ENCODE results near the gene ZNF138. TPM values are rescaled to one million over a fixed set of nuclear protein-coding genes. Genes with fewer than 3 reads are reported as not detected.

The ZNF138 gene
- total and polyA plus RNA-seq, 2 of the 8 experiments (the other 6 are each of a cell fraction or from before 2014, with no cell fraction given) = 7.5 to 22.6 TPM

DNA sequence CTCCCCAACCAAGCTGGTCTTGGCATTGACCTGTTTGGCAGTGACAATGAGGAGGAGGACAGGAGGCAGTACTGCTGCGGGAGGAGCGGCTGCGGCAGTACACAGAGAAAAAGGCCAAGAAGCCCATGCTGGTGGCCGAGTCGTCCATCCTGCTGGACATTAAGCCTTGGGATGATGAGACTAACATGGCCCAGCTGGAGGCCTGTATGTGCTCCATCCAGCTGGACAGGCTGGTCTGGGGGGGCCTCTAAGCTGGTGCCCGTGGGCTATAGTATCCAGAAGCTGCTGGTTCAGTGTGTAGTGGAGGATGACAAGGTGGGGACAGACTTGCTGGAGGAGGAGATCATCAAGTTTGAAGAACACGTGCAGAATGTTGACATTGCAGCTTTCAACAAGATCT is 69.7 kb downstream of the ZNF138 start:
- H2BK120ac ChIP-seq (replicated peaks; ENCODE audit: low read depth, low read length) = no peak overlapping the region
- DNase-seq (ENCODE audit: low read depth in 1 of 2, low spot score in 2 of 2) (no peak), FAIRE-seq (no peak)
- no peak overlapping the region for H3K4me2 ChIP-seq (ENCODE audit: insufficient read depth in 1 of 2, low read depth in 2 of 2, low read length in 2 of 2)
- H2BK12ac ChIP-seq (ENCODE audit: low read depth, low read length) = no peak overlapping the region
- H3K9me3 ChIP-seq (ENCODE audit: insufficient read depth in 2 of 2, low read depth in 1 of 2, low read length in 1 of 2) = peaks cover 19 to 33% of the 10 kb centered on the region in 2 experiments; a peak in 3 of 4 replicates
- H3K18ac ChIP-seq (ENCODE audit: extremely low read depth, low read length) = no peak overlapping the region
- no peak overlapping the region for H3K4ac ChIP-seq (replicated peaks; ENCODE audit: insufficient read length, low read depth, low read length)
- H2BK20ac ChIP-seq (ENCODE audit: low read length) = no peak overlapping the region
- H2BK5ac ChIP-seq (ENCODE audit: low read depth, low read length) = no peak overlapping the region
- no peak overlapping the region for H3K27ac ChIP-seq (ENCODE audit: low read depth, low read length)
- H3K79me2 ChIP-seq (ENCODE audit: control insufficient read depth in 1 of 2, insufficient read depth in 2 of 2, low read length in 2 of 2) = no peaks in the 10 kb centered on the region
- no peak for TF ChIP-seq SUZ12 (IDR thresholded peaks at IDR 0.05; ENCODE audit: low read length)
- no peak for TF ChIP-seq SAP30 (IDR thresholded peaks at IDR 0.05; ENCODE audit: insufficient read depth, insufficient replicate concordance, low read length)
- TF ChIP-seq PHF8 (conservative IDR thresholded peaks at IDR 0.05; ENCODE audit: low read depth, low read length) = no peak
- no peak for TF ChIP-seq POLR2AphosphoS5 (IDR thresholded peaks at IDR 0.05; ENCODE audit: low read depth, low read length)
- TF ChIP-seq, protein P1, sequence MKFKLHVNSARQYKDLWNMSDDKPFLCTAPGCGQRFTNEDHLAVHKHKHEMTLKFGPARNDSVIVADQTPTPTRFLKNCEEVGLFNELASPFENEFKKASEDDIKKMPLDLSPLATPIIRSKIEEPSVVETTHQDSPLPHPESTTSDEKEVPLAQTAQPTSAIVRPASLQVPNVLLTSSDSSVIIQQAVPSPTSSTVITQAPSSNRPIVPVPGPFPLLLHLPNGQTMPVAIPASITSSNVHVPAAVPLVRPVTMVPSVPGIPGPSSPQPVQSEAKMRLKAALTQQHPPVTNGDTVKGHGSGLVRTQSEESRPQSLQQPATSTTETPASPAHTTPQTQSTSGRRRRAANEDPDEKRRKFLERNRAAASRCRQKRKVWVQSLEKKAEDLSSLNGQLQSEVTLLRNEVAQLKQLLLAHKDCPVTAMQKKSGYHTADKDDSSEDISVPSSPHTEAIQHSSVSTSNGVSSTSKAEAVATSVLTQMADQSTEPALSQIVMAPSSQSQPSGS (IDR thresholded peaks at IDR 0.05; ENCODE audit: low read length) = no peak
- no peak for TF ChIP-seq EP300 (IDR thresholded peaks at IDR 0.05; ENCODE audit: borderline replicate concordance in 1 of 2, low read depth in 2 of 2, low read length in 2 of 2)
- no peak for TF ChIP-seq RXRA (IDR thresholded peaks at IDR 0.05; ENCODE audit: insufficient read depth, low read depth, low read length)
- no peak for TF ChIP-seq POLR2A (IDR thresholded peaks at IDR 0.05; ENCODE audit: control extremely low read depth in 1 of 2, low read depth in 2 of 2, low read length in 2 of 2)
- no peak for TF ChIP-seq SP4 (IDR thresholded peaks at IDR 0.05; ENCODE audit: low read length)
- TF ChIP-seq BACH1 (IDR thresholded peaks at IDR 0.05; ENCODE audit: low read length) = no peak
- no peak overlapping the region for H3K14ac ChIP-seq (ENCODE audit: insufficient read length)
- H2AFZ ChIP-seq (ENCODE audit: low read length) = no peak overlapping the region
- H2BK15ac ChIP-seq (ENCODE audit: low read length) = no peak overlapping the region
- H4K91ac ChIP-seq (replicated peaks; ENCODE audit: insufficient read length, low read length) = no peak overlapping the region
- no peak overlapping the region for H3K9ac ChIP-seq (replicated peaks in 1 of 4; ENCODE audit: extremely low read depth in 1 of 4, low read depth in 3 of 4, low read length in 3 of 4)
- no peak overlapping the region for H3K56ac ChIP-seq (replicated peaks; ENCODE audit: insufficient read length, low read depth, low read length)
- no peak overlapping the region for H4K8ac ChIP-seq (ENCODE audit: extremely low read depth, insufficient read depth, low read length)
- no peak overlapping the region for H3K4me3 ChIP-seq (ENCODE audit: extremely low read depth in 1 of 4, insufficient read depth in 2 of 4, low read depth in 3 of 4, low read length in 4 of 4)
- H2AK5ac ChIP-seq (ENCODE audit: low read depth, low read length) = no peak overlapping the region
- no peaks in the 10 kb centered on the region for H3K79me1 ChIP-seq (ENCODE audit: low read depth, low read length)
- no peak overlapping the region for H4K5ac ChIP-seq (ENCODE audit: insufficient read length, low read depth, low read length)
- CTCF ChIA-PET (ENCODE audit: partially characterized antibody) = no interaction called here
- POLR2A ChIA-PET (ENCODE audit: partially characterized antibody) = no interaction called here
- no peaks in the 10 kb centered on the region for H4K20me1 ChIP-seq (replicated peaks in 1 of 2; ENCODE audit: control insufficient read depth in 1 of 2, insufficient read depth in 2 of 2, low read length in 2 of 2)
- H3K23me2 ChIP-seq (ENCODE audit: low read depth, low read length) = no peaks in the 10 kb centered on the region
- H3K4me1 ChIP-seq (replicated peaks in 1 of 4; ENCODE audit: control insufficient read depth in 3 of 4, insufficient read depth in 4 of 4, low read length in 3 of 4) = no peaks in the 10 kb centered on the region
- H3K27me3 ChIP-seq (replicated peaks in 1 of 4; ENCODE audit: control insufficient read depth in 3 of 4, extremely low read depth in 1 of 4, insufficient read depth in 3 of 4, low read length in 3 of 4) = no peaks in the 10 kb centered on the region
- no peaks in the 10 kb centered on the region for H3K36me3 ChIP-seq (ENCODE audit: control insufficient read depth in 2 of 4, insufficient read depth in 4 of 4, low read length in 3 of 4)
- H3K23ac ChIP-seq (ENCODE audit: insufficient read length) = no peak overlapping the region
- WGBS, 2 experiments (ENCODE audit: extremely low coverage in 1 of 2, insufficient coverage in 1 of 2, insufficient read length in 1 of 2, insufficient replicate concordance in 2 of 2, low coverage in 1 of 2, low lambda C conversion rate in 2 of 2, missing lambda C conversion rate in 1 of 2) = 90% methylated on average over 7 of the region's 7 CpGs; no CpG with 5 or more reads in 1 of the 2 experiments
